ENCODE results near the gene FPR3. TPM values are rescaled to one million over a fixed set of nuclear protein-coding genes. Genes with fewer than 3 reads are reported as not detected.

Gene FPR3
- total and polyA plus RNA-seq, 8 donors: 0.79 to 75.0 (median 1.2) TPM

DNA sequence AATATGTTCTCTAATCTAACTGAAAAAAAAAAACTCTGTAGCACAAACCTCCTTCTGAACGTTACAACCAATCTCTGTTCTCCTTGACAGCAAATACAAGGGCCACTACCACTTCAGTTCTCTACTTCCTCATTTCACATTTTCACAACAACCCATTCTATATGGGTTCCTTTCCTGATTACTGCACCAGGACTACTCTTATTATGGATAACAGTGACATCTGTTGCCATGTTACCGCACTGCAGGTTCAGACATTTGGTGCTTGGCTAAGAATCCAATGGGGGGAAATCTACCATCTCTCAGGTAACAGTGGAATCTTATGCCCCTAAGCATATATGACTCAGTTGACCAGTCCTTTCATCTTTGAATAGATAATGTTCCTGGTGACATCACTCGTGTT, 11.6 kb upstream of the FPR3 start:
- H3K27ac ChIP-seq: peak overlapping the region; percentile 39 to 80
- peaks cover 0 to 64% of the 10 kb centered on the region in 2 donors for H3K4me1 ChIP-seq
- peaks cover 0 to 14% of the 10 kb centered on the region in 2 donors for H3K27me3 ChIP-seq
- H3K9me3 ChIP-seq: no peaks in the 10 kb centered on the region
- TF ChIP-seq CTCF (IDR thresholded peaks at IDR 0.05): no peak
- intact Hi-C loops (cut with DNase I): no loop called here
- no peaks in the 10 kb centered on the region for H3K36me3 ChIP-seq
- H3K4me3 ChIP-seq: no peak overlapping the region
- DNase-seq (no peak), ATAC-seq (peak; percentile 49)

- intact Hi-C loops (cut with DNase I): no loop called here
- Histone ChIP-seq H3K4me3 (no peak overlapping the region), H3K27me3 (peaks cover 0 to 8% of the 10 kb centered on the region in 2 donors), H3K9me3 (no peaks in the 10 kb centered on the region), H3K27ac (peak overlapping the region; percentile 39 to 80), H3K4me1 (peaks cover 0 to 59% of the 10 kb centered on the region in 2 donors), H3K36me3 (no peaks in the 10 kb centered on the region)
- ATAC-seq: no peak
- no peak for DNase-seq
- TF ChIP-seq CTCF (IDR thresholded peaks at IDR 0.05): no peak
Measured at GRCh38 chr19:51784109-51784785, 10.7 kb upstream of the FPR3 start.

DNA sequence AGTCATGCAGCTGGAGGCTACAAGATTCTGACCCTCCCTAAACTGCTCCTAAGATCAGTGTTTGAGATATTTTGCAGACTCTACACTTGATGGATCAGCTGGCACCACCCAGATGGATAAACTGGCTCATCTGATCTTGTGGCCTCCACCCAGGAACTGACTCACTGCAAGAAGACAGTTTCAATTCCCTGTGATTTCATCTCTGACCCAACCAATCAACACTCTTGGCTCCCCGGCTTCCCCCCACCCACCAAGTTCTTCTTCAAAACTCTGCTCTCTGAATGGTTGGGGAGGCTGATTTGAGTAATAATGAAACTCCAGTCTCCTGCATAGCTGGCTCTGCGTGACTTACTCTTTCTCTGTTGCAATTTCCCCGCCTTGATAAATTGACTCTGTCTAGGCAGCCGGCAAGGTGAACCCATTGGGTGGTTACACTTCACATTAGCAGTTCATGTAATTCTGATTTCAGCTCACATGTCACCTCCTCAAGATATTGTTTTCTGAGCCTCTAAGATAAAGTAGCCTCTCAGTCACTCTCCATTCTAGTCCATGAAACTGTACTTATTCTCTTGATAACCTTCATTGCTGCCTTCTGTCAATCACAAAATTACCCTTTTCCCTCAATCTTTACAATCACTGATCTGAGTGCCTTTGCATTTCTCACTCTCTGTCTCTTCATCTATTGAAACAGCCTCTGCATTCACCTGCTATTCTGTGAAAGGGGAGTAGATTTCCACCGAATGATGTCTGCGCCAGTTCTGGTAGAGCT, 9.9 kb upstream of the FPR3 start:
- Histone ChIP-seq H3K9me3 (no peaks in the 10 kb centered on the region), H3K4me1 (peaks cover 0 to 56% of the 10 kb centered on the region in 2 donors), H3K27ac (peak overlapping the region; percentile 41 to 80), H3K27me3 (no peaks in the 10 kb centered on the region), H3K36me3 (no peaks in the 10 kb centered on the region), H3K4me3 (no peak overlapping the region)
- DNase-seq (peak in 1 of 4 donors; percentile 79), ATAC-seq (peak; percentile 83)
- intact Hi-C loops (cut with DNase I): no loop called here
- TF ChIP-seq CTCF (IDR thresholded peaks at IDR 0.05): no peak

GRCh38 chr19:51786646-51787494, 8.1 kb upstream of the FPR3 start:
- Histone ChIP-seq H3K4me3 (no peak overlapping the region), H3K36me3 (no peaks in the 10 kb centered on the region), H3K4me1 (peaks cover 0 to 49% of the 10 kb centered on the region in 2 donors), H3K27me3 (no peaks in the 10 kb centered on the region), H3K27ac (peak overlapping the region; percentile 53 to 80), H3K9me3 (no peaks in the 10 kb centered on the region)
- TF ChIP-seq CTCF (IDR thresholded peaks at IDR 0.05): no peak
- no peak for DNase-seq
- intact Hi-C loops (cut with DNase I): no loop called here
- peak; percentile 14 for ATAC-seq
